HL-60 (cell line): ENCODE results near the gene GRIN2B.

ENCODE experiments used
- CTCF ChIP-seq: IDR thresholded peaks from one replicate; pipeline ENCODE4 v1.5.1; 2011; ENCODE audit warnings: low read length, control low read depth, inconsistent platforms; ENCODE audit not compliant: insufficient read depth
- GABPA ChIP-seq: IDR thresholded peaks from 2 replicates; pipeline ENCODE4 v1.6.1; 2012; ENCODE audit warnings: low read depth
- POLR2AphosphoS5 ChIP-seq: IDR thresholded peaks from 2 replicates; pipeline ENCODE4 v1.6.1; 2012; ENCODE audit warnings: low read depth

DNA sequence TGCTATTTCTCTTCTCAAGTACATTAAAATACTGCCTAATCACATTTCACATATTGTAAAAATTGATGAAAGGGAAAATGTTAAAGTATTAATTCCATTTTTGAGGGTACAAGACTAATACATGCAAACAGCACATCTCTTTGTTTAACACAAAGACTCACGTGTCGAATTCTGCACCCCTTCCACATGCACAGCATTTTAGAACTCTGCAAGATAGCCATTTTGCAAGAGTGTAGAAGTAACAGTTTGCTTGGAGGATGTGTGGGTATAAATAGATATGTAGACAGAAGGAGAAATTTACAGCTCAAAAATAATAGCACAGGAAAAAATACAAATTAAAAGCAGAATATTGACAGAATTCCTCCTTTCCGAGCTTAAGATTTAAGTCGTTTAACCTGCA lies 2.5 kb downstream of the GRIN2B start:
- TF ChIP-seq CTCF = no peak
- TF ChIP-seq POLR2AphosphoS5 = no peak
- no peak for TF ChIP-seq GABPA
